ENCODE measurements around the gene SLIT2. TPM values are rescaled to one million over a fixed set of nuclear protein-coding genes. Genes with fewer than 3 reads are reported as not detected.

SLIT2 gene
- total and polyA plus RNA-seq, 10 donors, result 1.3 to 128 (median 57.2) TPM

GRCh38 chr4:20283039-20283438 lies 31.3 kb downstream of the SLIT2 start:
- Histone ChIP-seq H3K4me1 (no peaks in the 10 kb centered on the region), H3K9me3 (no peaks in the 10 kb centered on the region), H3K27ac (no peak overlapping the region), H3K27me3 (replicated peaks in 1 of 7) (no peaks in the 10 kb centered on the region), H3K36me3 (no peaks in the 10 kb centered on the region), H3K4me3 (no peak overlapping the region)
- DNase-seq, result no peak
- TF ChIP-seq POLR2A (IDR thresholded peaks at IDR 0.05) (no peak), POLR2AphosphoS5 (IDR thresholded peaks at IDR 0.05) (no peak), CTCF (IDR thresholded peaks at IDR 0.05 in 8 of 11, conservative IDR thresholded peaks at IDR 0.05 in 3 of 11) (no peak)
- 72 to 95% (median 83%) methylated on average over 4 of the region's 4 CpGs for WGBS, 5 donors
- intact Hi-C loops (cut with DNase I; ENCODE audit: low total_unique reads), result no loop called here

- no peaks in the 10 kb centered on the region for H3K27me3 ChIP-seq (replicated peaks in 1 of 7)
- no peak overlapping the region for H3K4me3 ChIP-seq
- H3K9me3 ChIP-seq, result no peaks in the 10 kb centered on the region
- TF ChIP-seq POLR2A (IDR thresholded peaks at IDR 0.05) (no peak), POLR2AphosphoS5 (IDR thresholded peaks at IDR 0.05) (no peak), CTCF (IDR thresholded peaks at IDR 0.05 in 8 of 11, conservative IDR thresholded peaks at IDR 0.05 in 3 of 11) (no peak)
- WGBS, 5 donors, result 67 to 95% (median 84%) methylated on average over 1 of the region's 1 CpG
- intact Hi-C loops (cut with DNase I; ENCODE audit: low total_unique reads), result no loop called here
- no peak overlapping the region for H3K27ac ChIP-seq
- no peak for DNase-seq
- H3K36me3 ChIP-seq, result no peaks in the 10 kb centered on the region
- no peaks in the 10 kb centered on the region for H3K4me1 ChIP-seq
These were observed 33.3 kb downstream of the SLIT2 start for GRCh38 chr4:20284990-20285389.

- no peak for DNase-seq
- H3K36me3 ChIP-seq, result no peaks in the 10 kb centered on the region
- H3K9me3 ChIP-seq, result no peaks in the 10 kb centered on the region
- intact Hi-C loops (cut with DNase I; ENCODE audit: low total_unique reads), result no loop called here
- no peak overlapping the region for H3K4me3 ChIP-seq
- no peaks in the 10 kb centered on the region for H3K27me3 ChIP-seq (replicated peaks in 1 of 7)
- H3K27ac ChIP-seq, result no peak overlapping the region
- TF ChIP-seq CTCF (IDR thresholded peaks at IDR 0.05 in 8 of 11, conservative IDR thresholded peaks at IDR 0.05 in 3 of 11) (no peak), POLR2A (IDR thresholded peaks at IDR 0.05) (no peak)
- no peaks in the 10 kb centered on the region for H3K4me1 ChIP-seq
- WGBS, 5 donors, result 89 to 94% (median 90%) methylated on average over 2 of the region's 2 CpGs
These were observed 35.5 kb downstream of the SLIT2 start for GRCh38 chr4:20287246-20287645.

GRCh38 chr4:20288047-20288650 lies 36.4 kb downstream of the SLIT2 start:
- intact Hi-C loops (cut with DNase I; ENCODE audit: low total_unique reads), result no loop called here
- Histone ChIP-seq H3K27ac (no peak overlapping the region), H3K9me3 (no peaks in the 10 kb centered on the region), H3K4me3 (no peak overlapping the region), H3K4me1 (no peaks in the 10 kb centered on the region), H3K27me3 (replicated peaks in 1 of 7) (no peaks in the 10 kb centered on the region), H3K36me3 (no peaks in the 10 kb centered on the region)
- no peak for TF ChIP-seq CTCF (IDR thresholded peaks at IDR 0.05 in 8 of 11, conservative IDR thresholded peaks at IDR 0.05 in 3 of 11)
- no peak for TF ChIP-seq POLR2A (IDR thresholded peaks at IDR 0.05)
- no peak for TF ChIP-seq POLR2AphosphoS5 (IDR thresholded peaks at IDR 0.05)
- 82 to 90% (median 84%) methylated on average over 8 of the region's 8 CpGs for WGBS, 5 donors
- no peak for DNase-seq

Data from spleen (tissue), 11 donors.